H4 (cell line): ENCODE data around the gene RAPH1. TPM values are rescaled to one million over a fixed set of nuclear protein-coding genes. Genes with fewer than 3 reads are reported as not detected.
A peak's percentile ranks its signal among the peaks of the same experiment; 100 is the strongest.
"Not testable (repeated sequence)": the region's sequence is repeated elsewhere in the genome, so short reads cannot be mapped to it uniquely, and the experiment has no call there.

ENCODE experiments used
- DNase-seq: peaks from one replicate; pipeline ENCODE4 v3.0.0-alpha.2; 2015; ENCODE audit warnings: low spot score
- total RNA-seq: library from RNA; depleted of rRNA; stranded (reverse); fragments of >200 nt; shearing (Covaris generic); gene quantifications from 2 replicates; pipeline ENCODE4 v1.2.3, GENCODE V29; 2014

RAPH1 gene
- total RNA-seq, 1 experiment from 2014 or later: 3.6 TPM

DNA sequence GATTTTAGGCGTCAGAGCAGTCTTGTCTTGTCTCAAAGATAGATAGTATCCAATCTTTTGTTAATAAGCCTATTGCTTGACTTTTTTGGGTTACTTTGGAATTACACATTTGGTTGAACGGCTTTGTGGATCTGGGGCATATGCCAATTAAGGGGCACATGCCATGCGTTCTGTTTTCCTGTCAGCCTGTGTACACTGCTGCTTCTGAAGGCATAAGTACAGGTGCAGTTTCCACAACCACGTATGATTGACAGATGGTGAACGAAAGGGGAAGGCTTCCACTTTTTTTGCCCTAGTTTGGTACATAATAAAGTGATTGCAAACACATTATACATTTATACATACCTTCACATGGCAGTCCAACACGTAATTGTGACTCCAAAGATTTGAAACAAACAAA lies 102.3 kb downstream of the RAPH1 start:
- DNase-seq: no peak

DNA sequence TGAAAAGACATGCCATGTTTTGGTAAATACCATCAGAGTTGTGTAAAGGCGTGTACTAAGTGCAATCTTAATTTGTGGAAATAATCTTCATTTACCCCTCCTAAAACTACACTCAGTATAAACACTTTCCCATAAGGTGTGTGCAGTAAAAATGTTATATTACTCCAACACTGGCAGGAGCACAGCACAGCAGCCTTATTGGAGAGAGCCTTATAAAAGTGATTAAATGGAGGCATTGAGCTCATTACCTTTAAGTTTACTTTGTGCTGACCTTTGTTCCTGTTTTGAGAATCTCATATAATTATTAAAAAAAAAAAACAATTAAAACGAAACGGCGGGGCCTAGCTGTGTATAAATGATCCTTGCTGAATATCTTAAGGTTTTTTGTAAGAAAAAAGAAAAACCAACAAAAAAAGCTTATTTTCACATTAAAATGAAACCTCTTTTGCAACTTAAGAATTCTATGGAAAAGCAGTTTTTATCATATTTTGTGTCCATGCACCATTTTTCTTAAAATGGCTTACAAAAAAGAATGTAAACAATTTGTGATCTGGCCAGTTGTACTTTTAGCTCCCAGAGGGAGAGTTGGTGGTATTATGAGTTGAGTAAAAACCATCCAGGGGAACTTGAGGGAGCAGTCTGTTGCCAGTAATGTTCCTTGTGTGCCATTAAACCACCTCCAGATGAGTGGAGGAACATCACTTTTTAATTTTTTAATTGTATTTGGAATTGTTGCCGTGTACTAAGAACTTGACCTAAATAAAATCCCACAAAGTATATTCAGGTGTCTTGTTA lies 103.5 kb downstream of the RAPH1 start:
- DNase-seq: no peak

DNA sequence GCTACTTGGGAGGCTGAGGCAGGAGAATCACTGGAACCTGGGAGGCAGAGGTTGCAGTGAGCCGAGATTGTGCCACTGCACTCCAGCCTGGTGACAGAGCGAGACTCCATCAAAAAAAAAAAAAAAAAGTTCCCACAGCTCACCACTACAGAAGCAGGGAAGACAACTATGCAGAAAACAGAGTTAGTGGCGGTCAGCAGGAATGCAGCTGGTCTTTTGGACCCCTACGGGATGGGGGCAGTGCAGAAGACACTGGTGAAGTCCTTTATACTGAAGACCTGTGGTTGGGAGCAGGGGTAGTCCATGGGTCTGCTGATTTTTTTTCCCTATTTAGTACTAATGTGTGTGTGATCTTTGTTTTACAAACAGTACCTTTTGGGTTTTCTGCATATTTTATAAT lies 105.5 kb downstream of the RAPH1 start:
- not testable (repeated sequence) for DNase-seq

DNA sequence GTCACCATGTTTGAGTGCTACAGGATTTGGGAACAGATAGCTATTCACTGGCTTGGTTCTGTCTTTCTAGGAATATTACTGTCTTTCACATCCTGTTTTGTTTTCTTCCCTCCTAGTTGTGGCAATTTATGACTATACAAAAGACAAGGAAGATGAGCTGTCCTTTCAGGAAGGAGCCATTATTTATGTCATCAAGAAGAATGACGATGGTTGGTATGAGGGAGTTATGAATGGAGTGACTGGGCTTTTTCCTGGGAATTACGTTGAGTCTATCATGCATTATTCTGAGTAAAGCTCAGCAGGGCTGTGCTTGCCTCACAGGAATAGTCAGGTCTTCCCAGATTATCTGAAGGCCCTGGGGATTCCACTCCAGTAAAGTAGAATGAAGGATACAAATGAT lies 108.0 kb downstream of the RAPH1 start:
- DNase-seq: no peak

DNA sequence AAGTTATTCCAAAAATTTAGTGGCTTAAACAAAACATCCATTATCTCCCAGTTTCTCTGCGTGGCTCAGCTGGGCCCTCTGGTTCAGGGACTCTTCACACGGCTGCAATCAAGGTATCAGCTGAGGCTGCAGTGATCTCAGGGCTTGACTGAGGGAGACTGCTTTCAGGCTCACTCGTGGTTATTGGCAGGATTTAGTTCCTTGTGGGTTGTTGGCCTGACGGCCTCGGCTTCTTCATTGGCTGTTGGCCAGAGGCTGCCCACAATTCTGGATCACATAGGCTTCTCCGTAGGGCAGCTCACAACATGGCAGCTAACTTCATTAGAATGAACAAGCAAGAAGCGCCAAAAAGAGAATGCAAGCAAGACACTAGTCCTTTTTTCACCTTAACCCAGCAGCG lies 116.8 kb downstream of the RAPH1 start:
- DNase-seq: peak; percentile 10

DNA sequence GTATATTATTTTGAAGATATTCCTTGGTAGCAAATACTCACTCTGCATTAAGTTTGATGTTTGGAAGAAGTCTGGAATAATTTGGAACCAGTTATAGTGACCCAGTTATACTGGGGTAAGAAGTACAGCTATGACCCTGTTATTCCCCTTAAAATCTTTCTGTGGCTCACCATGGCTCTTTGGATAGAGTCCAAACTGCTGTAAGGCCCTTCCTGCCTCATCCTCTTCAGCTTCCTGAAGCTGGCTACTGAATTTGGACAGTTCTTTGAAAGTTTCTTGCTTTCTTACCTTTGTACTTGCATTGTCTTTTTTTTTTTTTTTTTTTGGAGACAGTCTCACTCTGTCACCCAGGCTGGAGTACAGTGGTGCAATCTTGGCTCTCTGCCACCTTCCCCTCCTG lies 121.3 kb downstream of the RAPH1 start:
- DNase-seq: no peak

DNA sequence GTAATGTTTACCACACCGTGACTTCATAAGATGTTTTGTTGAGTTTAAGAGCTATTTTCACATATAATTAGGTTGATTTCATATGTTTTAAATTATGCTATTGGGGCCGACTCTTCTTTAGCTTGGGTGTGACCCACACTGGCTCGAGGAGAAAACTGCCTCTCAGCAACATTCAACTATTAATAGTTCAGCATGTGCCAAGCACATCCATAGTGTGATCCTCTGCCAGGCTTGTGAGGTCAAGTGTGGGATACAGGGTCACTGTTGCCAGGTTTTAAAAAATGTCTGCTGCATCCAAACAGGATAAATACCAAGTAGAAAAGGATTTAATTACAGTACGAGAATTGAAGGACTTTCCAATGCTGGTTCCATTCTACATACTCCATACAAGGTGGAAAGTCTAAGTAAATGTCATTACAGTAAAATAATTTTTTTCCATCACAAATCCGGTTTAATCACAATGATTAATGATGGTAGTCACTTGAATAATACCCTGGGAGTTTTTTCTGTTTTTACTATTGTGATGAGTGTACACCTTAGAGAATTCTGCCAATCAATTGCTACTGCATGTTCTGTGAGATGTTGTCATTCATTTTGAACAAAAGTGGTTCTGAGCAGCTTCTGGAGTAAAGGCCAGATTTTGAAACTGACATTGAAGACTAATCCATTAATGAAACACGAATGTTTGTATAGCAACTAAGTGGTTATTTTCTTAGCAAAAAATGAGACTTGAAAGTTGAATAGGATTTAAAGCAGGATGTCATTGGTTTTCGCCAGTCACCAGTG lies 122.4 kb downstream of the RAPH1 start:
- DNase-seq: no peak

DNA sequence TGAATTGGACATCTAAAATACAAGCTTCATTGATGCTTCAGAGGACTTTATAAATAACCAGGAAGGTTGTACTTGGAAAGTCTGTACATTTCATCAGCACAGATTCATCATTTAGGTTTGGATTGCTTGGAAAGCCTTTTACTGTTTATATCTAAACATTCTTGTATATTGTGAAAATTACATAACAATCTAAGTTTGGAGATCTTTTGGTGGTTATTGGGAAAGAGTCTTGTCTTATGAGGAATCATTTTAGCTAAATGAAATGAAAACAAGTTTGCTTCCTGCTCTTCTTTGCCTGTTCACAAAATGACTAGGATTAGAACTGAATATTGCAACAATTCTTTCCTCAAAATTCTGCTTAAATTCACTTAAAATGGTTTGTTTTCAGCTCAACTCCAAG lies 127.6 kb downstream of the RAPH1 start:
- DNase-seq: no peak

DNA sequence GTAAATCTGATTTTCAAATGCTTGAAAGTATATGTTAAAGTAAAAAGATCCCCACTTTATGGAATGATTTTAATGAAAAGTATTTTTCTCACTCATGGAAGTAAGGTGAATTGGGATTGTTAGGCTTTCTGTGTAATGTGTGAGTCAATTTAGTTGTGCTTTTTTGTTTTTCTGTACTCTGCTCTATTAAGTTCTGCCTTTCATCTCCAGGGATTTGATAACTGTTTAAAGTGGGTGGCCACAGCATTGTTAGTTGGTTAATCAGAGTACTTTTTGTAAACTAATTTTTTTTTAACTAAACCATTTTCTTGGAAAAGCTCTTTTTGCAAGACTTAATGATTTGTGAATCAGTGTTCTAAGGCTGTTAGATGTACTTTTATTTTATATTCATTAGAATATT lies 130.1 kb downstream of the RAPH1 start:
- DNase-seq: no peak

DNA sequence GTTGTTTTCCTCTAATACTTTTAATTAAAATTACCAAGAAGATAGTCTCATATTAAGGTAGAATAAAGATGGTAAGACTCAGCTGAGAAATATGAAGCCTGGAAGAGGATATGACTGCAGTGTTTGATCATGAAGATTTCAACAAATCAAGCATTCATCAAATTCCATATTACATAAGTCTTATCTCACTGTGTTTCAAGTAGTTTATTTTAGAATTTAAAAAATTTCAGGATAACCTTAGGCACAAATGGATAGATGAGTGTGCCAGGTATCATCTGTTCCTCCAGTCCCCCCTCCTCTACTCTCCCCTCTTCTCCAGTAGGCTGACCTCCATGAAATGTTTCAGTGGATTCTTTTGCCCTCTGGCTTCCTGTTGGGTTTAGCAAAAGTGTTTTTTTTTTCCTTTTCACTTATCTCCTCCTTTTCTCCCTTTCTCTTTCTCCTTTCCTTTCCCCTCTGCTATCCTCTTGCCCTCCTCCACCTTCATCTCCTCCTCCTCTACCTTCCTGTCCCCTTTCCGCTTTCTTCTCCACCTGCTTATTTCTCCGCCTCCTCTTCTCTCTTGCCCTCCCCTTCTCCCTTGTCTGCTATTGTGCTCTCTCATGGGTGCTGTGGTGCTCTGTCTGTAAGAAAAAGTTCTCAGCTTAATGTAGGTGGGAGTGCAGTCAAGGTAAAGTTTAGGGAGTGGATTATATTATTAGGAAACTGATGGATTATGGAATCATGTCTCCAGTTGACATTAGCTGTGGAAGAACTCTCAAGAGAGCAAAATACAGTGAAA lies 134.1 kb downstream of the RAPH1 start:
- DNase-seq: no peak

DNA sequence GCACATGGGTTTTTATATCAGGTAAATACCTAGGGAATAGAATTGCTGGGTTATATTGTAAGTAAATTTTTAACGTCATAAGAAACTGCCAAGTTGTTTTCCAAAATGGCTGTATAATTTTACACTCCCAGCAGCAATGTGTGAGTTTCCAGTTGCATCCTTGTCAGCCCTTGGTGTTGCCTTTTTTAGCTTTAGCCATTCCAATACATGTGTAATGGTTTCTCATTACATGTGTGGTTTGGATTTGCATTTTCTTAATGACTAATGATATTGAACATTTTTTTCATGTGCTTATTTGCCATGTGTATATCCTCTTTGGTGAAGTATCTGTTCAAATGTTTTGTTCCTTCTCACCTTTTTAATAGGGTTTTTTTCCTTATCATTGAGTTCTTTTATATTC lies 136.1 kb downstream of the RAPH1 start:
- DNase-seq: no peak

DNA sequence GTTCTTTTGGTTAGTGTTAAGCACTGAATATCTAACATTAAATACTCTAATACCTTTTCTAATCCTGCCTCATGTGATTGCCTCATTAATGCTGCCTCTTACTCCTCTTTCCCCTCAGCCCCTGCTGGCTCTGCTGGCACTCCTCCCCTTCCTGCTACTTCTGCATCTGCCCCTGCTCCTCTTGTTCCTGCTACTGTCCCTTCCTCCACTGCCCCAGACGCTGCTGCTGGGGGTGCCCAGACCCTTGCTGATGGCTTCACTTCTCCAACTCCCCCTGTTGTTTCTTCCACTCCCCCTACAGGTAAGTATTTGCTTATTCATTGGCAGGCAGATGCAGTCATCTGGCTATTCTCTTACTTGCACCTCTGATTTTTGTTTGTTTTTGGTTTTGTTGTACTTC lies 138.4 kb downstream of the RAPH1 start:
- DNase-seq: no peak

DNA sequence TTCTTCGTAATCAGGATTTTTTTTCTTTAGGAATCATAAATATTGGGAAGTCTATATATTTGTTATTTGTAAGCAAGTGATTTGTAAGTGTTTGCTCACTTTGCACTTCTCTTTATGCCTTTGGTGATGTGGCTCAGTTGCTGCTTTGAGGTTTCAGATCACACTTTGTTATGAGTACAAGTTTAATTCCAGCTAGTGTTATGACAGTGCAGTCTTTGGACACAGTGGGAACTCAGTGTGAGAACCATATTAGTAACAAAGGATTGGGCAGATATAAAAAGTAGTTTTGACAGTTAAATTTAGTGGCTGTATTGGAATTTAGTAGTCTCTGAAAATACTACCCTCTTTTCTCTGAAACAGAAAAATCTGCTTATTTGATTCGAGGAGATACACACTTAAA lies 139.2 kb downstream of the RAPH1 start:
- no peak for DNase-seq

DNA sequence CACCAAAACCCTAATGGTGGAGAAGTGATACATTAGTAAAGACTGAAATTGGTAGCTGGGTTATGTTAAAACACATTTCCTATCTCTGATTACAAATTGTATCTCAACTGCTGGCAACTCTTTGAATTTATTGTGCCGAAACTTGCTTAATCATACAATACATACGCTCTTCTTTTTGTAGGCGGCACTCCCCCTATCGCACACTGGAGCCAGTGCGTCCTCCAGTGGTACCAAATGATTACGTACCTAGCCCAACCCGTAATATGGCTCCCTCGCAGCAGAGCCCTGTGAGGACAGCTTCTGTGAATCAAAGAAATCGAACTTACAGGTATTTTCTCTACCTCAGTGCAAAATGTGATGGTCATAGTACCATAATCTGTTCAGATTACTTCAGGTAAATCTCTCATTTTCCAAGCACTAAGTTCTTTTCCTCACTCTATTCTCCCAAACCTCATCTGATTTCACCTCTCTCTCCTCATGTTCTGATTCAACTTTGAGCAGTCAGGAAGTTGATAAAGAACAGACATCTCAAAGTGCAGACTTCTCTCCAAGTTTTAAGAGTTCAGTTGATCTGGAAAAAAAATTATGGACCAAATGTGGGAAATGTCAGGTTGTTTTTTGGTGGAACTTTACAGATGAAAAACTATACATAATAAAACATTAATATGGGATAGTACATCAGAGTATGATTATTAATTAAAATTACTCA lies 140.4 kb downstream of the RAPH1 start:
- no peak for DNase-seq

DNA sequence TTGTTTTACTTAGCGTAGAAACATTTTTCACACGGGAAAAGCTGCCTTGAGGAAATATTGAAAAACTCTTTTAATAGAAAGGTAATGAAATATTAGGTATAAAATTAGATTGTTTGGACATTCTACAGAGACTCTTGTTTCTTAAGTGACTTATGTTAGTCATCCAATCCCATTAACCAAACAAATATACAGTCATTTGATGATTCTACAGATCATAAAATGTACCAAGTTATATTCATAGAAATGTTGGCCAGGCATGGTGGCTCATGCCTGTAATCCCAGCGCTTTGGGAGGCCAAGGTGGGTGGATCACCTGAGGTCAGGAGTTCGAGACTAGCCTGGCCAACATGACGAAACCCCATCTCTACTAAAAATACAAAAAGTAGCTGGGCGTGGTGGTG lies 146.9 kb downstream of the RAPH1 start:
- not testable (repeated sequence) for DNase-seq

DNA sequence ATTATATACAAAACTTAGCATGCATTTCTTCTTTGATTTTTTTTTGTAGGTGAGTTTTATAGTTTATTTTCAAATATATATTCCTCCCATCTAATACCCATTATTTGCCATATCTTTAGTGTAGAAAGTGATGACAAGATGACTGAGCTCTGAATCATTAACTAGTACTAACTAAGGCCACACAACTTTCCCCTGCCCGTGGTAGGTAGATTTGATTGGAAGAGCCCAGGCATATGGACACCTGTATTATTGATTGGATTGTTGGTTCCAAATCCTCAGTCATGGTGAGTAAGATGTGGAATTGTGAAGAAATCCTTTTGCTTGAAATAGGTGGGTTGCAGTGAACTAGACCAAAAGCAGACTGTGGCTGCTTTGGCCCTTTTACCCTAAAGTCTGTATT lies 152.1 kb downstream of the RAPH1 start:
- DNase-seq: no peak

DNA sequence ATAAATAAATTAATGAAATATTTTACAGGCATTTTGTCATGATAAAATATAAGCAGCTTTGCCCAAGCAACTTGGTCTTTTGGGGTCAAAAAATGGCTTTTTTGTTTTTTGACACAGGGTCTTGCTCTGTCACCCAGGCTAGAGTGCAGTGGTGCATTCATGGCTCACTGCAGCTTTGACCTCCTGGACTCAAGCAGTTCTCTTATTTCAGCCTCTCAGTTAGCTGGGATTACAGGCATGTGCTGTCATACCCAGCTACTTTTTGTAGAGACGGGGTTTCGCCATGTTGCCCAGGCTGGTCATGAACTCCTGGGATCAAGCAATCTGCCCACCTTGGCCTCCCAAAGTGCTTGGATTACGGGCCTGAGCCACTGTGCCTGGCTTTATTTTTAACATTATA lies 155.9 kb downstream of the RAPH1 start:
- DNase-seq: no peak

DNA sequence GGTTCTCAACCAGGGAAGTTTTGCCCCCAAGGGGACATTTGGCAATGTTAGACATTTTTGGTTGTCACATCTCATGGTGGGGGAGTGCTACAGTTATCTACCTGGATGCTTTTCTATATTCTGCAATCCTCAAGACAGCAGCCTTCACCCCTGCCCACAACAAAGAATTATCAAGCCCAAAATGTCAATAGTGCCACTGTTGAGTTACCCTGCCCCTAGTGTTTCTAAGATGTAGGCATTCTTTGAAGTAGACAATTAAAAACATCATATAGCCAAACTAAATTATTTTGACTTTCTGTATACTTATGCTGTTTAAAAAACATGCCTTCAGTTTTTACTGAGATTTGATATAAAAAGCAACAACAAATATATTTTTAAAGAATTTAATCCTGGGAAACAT lies 158.9 kb downstream of the RAPH1 start:
- DNase-seq: no peak

DNA sequence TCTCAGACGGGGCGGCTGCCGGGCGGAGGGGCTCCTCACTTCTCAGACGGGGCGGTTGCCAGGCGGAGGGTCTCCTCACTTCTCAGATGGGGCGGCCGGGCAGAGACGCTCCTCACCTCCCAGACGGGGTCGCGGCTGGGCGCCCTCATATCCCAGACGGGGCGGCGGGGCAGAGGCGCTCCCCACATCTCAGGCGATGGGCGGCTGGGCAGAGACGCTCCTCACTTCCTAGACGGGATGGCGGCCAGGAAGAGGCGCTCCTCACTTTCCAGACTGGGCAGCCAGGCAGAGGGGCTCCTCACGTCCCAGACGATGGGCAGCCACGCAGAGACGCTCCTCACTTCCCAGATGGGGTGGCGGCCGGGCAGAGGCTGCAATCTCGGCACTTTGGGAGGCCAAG lies 162.4 kb downstream of the RAPH1 start:
- DNase-seq: not testable (repeated sequence)

DNA sequence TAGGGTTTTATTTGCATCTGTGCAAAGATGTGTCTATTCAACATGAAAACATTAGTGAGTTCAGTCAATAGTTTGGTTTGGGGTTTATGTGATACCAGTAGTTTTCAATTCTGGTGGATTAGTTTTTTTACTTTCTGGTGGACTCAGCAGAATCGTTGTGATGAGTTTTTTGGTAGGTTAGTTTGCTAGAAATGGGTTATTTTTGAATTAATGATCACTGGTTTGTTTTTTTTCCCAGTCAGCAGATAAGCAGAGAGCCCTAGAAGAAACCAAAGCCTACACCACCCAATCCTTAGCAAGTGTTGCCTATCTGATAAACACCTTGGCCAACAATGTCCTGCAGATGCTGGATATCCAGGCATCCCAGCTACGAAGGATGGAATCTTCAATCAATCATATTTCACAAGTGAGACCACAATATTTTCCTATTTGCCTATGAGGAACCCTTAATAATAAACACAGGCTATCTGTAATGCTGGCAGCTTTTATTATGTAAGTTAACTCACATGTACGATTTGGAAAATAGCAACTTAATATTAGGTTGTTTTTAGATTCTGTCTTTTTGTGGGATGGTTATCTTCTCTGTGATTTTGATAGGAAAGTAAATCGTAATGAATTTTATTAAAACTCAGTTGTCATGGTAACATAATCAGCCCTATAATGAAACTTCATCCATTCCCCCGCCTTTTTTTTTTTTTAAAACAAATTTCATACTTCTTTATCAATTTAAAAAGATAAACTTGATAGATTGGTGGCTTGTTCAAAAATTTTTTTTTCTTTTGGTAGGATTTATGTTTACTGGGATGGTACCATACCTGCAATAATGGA lies 168.2 kb downstream of the RAPH1 start:
- DNase-seq: no peak

DNA sequence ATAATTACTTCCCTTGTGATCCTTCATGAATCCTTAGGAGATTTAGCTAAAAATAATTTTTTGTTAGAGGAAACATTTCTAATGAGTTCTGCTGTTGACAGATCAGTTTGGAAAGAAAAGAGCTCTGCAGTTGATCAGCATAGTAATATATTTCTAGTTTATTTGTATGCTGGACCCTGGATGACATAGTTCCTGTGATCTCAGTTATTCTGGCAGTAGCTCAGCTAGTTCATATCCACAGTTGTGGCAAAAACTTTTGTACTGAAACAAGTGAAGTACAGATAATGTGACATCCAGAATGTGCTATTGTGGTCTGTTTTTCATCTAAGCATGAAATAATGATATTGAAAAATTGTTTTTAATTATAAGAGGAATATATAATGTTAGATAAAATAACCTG lies 173.2 kb downstream of the RAPH1 start:
- no peak for DNase-seq
